Neutrophil (primary cell): ENCODE results near the gene PPP2R5C.
"Not testable (repeated sequence)": the region's sequence is repeated elsewhere in the genome, so short reads cannot be mapped to it uniquely, and the experiment has no call there.

ENCODE experiments used
- H3K27ac ChIP-seq: fragments of 200-600 bp; sonication (generic); 2 replicates; pipeline ENCODE4 v1.5.1; 2016; ENCODE audit warnings: mild to moderate bottlenecking, moderate library complexity
- H3K27me3 ChIP-seq: fragments of 200-600 bp; sonication (generic); 2 replicates; pipeline ENCODE4 v1.6.0; 2016; ENCODE audit warnings: mild to moderate bottlenecking
- H3K36me3 ChIP-seq: fragments of 200-600 bp; sonication (generic); 2 replicates; pipeline ENCODE4 v1.5.1; 2017
- H3K4me1 ChIP-seq, 2 experiments: fragments of 200-600 bp in 1 of 2; sonication (generic) in 1 of 2; 1 replicate in 1 of 2; 2 replicates in 1 of 2; pipeline versions ENCODE4 v1.5.1 to v1.6.1; 2013 to 2016; ENCODE audit warnings: low read depth in 1 of 2, low read length in 1 of 2, mild to moderate bottlenecking in 1 of 2, moderate library complexity in 1 of 2; ENCODE audit not compliant: control insufficient read depth in 1 of 2, insufficient read depth in 1 of 2
- H3K4me3 ChIP-seq, 2 experiments: fragments of 200-600 bp in 1 of 2; sonication (generic) in 1 of 2; 1 replicate in 1 of 2; 2 replicates in 1 of 2; pipeline ENCODE4 v1.5.1; 2013 to 2016; ENCODE audit warnings: low read depth in 1 of 2, low read length in 1 of 2, mild to moderate bottlenecking in 1 of 2, moderate library complexity in 1 of 2
- H3K9me3 ChIP-seq: fragments of 200-600 bp; sonication (generic); 2 replicates; pipeline ENCODE4 v1.5.1; 2016
- TF ChIP-seq, protein P1 (sequence below): fragments of 200-600 bp; sonication (generic); IDR thresholded peaks from 2 replicates; pipeline ENCODE4 v1.5.1; 2016; ENCODE audit warnings: antibody characterized with exemption

Gene PPP2R5C

DNA sequence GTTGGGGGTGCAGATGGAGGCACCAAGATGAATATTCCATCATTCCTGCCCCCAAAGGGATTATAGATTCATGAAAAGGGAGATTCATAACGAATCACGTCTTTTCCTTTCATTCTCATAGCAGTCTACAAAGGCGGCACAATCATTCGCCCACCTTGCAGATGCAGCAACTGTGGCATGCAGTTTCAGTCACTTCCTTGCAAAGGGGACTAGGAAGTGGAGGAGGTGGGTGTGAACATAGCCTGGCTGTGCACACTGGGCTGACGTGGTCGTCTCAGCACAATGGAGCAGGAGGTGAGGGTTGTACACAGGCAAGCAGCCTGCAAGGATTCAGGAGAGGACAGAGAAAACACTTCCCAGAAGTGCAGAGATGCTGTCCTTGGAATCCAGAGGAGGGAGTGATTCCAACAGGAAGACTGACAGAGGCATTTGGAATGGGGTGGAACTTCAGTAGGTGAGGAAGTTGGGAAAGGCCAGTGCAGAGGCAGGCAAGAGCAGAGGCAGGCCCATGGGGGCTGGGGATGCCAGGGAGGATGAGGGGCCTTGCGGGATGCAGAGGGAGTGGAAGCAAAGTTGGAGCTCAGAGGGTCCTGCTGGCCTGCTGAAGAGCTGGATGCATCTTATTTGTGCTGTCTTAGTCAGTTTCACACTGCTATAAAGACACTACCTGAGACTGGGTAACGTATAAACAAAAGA lies 21.9 kb upstream of the PPP2R5C start:
- Histone ChIP-seq H3K4me3 (no peak overlapping the region), H3K27ac (peak overlapping the region; percentile 82), H3K36me3 (no peaks in the 10 kb centered on the region), H3K4me1 (peaks cover 30 to 41% of the 10 kb centered on the region in 2 experiments), H3K9me3 (no peaks in the 10 kb centered on the region), H3K27me3 (no peaks in the 10 kb centered on the region)
- TF ChIP-seq, protein P1, sequence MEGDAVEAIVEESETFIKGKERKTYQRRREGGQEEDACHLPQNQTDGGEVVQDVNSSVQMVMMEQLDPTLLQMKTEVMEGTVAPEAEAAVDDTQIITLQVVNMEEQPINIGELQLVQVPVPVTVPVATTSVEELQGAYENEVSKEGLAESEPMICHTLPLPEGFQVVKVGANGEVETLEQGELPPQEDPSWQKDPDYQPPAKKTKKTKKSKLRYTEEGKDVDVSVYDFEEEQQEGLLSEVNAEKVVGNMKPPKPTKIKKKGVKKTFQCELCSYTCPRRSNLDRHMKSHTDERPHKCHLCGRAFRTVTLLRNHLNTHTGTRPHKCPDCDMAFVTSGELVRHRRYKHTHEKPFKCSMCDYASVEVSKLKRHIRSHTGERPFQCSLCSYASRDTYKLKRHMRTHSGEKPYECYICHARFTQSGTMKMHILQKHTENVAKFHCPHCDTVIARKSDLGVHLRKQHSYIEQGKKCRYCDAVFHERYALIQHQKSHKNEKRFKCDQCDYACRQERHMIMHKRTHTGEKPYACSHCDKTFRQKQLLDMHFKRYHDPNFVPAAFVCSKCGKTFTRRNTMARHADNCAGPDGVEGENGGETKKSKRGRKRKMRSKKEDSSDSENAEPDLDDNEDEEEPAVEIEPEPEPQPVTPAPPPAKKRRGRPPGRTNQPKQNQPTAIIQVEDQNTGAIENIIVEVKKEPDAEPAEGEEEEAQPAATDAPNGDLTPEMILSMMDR, result no peak

- Histone ChIP-seq H3K36me3 (no peaks in the 10 kb centered on the region), H3K27ac (no peak overlapping the region), H3K9me3 (no peaks in the 10 kb centered on the region), H3K4me1 (peaks cover 30 to 48% of the 10 kb centered on the region in 2 experiments), H3K4me3 (no peak overlapping the region), H3K27me3 (no peaks in the 10 kb centered on the region)
- TF ChIP-seq, protein P1, result no peak
These were observed 20.5 kb upstream of the PPP2R5C start for GRCh38 chr14:101740981-101741380.

GRCh38 chr14:101743701-101744100 lies 17.8 kb upstream of the PPP2R5C start:
- Histone ChIP-seq H3K4me3 (no peak overlapping the region), H3K27ac (peak overlapping the region; percentile 72), H3K4me1 (peaks cover 16 to 31% of the 10 kb centered on the region in 2 experiments), H3K27me3 (peaks cover under 1% of the 10 kb centered on the region), H3K36me3 (no peaks in the 10 kb centered on the region), H3K9me3 (no peaks in the 10 kb centered on the region)
- TF ChIP-seq, protein P1, result no peak

DNA sequence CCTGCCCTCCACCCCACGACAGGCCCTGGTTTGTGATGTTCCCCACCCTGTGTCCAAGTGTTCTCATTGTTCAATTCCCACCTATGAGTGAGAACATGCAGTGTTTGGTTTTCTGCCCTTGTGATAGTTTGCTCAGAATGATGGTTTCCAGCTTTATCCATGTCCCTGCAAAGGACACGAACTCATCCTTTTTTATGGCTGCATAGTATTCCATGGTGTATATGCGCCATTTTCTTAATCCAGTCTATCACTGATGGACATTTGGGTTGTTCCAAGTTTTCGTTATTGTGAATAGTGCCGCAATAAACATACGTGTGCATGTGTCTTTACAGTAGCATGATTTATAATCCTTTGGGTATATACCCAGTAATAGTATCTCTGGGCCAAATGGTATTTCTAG lies 17.1 kb upstream of the PPP2R5C start:
- not testable (repeated sequence) for H3K9me3 ChIP-seq, H3K36me3 ChIP-seq

GRCh38 chr14:101749756-101750155 lies 11.8 kb upstream of the PPP2R5C start:
- H3K4me1 ChIP-seq, H3K9me3 ChIP-seq, H3K4me3 ChIP-seq, H3K27ac ChIP-seq, H3K36me3 ChIP-seq: not testable (repeated sequence)
- peaks cover 61% of the 10 kb centered on the region for H3K27me3 ChIP-seq

More for the DNA sequence above, 17.1 kb upstream of the PPP2R5C start:
- not testable (repeated sequence) for H3K4me3 ChIP-seq, H3K27me3 ChIP-seq
- Histone ChIP-seq H3K27ac (peak overlapping the region; percentile 72), H3K4me1 (peaks cover 9 to 24% of the 10 kb centered on the region in 2 experiments)

DNA sequence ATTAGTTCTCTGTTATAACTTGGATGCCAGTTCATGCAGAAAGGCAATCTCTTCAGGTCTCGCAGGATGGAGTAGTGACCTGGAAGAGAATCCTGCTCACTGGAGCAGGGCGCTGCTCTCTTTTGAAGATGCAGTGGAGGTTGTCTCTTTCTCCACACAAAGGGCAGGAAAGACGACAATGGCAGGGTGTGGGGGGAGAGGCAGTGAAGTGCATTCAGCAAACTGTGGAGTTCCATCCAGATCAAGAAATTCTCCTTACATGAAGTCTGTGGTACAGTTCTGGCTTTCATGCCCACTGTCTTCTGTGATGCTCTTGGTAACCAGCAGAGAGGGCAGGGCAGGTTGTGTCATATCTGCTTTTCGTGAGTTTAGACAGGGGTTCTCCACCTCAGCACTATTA lies 6.6 kb upstream of the PPP2R5C start:
- H3K27ac ChIP-seq, result no peak overlapping the region

More for the DNA sequence above, 6.6 kb upstream of the PPP2R5C start:
- peaks cover 99% of the 10 kb centered on the region for H3K27me3 ChIP-seq
- H3K36me3 ChIP-seq, result no peaks in the 10 kb centered on the region
- no peak overlapping the region for H3K4me3 ChIP-seq
- H3K4me1 ChIP-seq, result peaks cover under 1 to 3% of the 10 kb centered on the region in 2 experiments
- TF ChIP-seq, protein P1, result no peak
- no peaks in the 10 kb centered on the region for H3K9me3 ChIP-seq
